Activated CD8-positive, alpha-beta memory T cell treated with anti-CD3 and anti-CD28 coated beads for 36 hours (primary cell): ENCODE results near the gene FBLIM1. TPM values are rescaled to one million over a fixed set of nuclear protein-coding genes. Genes with fewer than 3 reads are reported as not detected.

Experiments used
- CTCF ChIA-PET: fragments of 350-600 bp; sonication (Branson Sonifier 250); formaldehyde crosslinking; loops from one replicate; lab custom pipeline; 2021; ENCODE audit warnings: antibody characterized with exemption; lab: Charles Lee
- POLR2A ChIA-PET: fragments of 350-600 bp; sonication (Branson Sonifier 250); formaldehyde crosslinking; loops from one replicate; lab custom pipeline; 2021; ENCODE audit warnings: antibody characterized with exemption; lab: Charles Lee
- total RNA-seq, 2 experiments: library from RNA; stranded (reverse); gene quantifications; one replicate each; pipeline ENCODE4 v1.2.3, GENCODE V29; 2021

FBLIM1 gene
- total RNA-seq, 2 experiments from 2014 or later = not detected

- CTCF ChIA-PET = interaction anchor here (0.6 to 2.1 kb wide), 10 partner anchors 9 to 222 kb away, joined by 3 to 15 read pairs (median 4); partner anchors contain the start of gene SPEN
- POLR2A ChIA-PET = interaction anchor here (0.6 to 2.7 kb wide), 15 partner anchors 8 to 608 kb away, joined by 3 to 71 read pairs (median 6); partner anchors contain the start of genes SPEN and ZBTB17
Measured at GRCh38 chr1:15833069-15833679, 74.6 kb downstream of the FBLIM1 start.

- CTCF ChIA-PET = interaction anchor here (0.9 to 2.1 kb wide), 6 partner anchors 9 to 143 kb away, joined by 3 to 15 read pairs (median 4); partner anchors contain the start of gene SPEN
- POLR2A ChIA-PET = interaction anchor here (0.6 to 2.7 kb wide), 18 partner anchors 8 to 607 kb away, joined by 3 to 71 read pairs (median 4); partner anchors contain the start of genes SPEN and ZBTB17
Measured at GRCh38 chr1:15833842-15834405, 75.3 kb downstream of the FBLIM1 start.

- ChIA-PET POLR2A (interaction anchor here (0.6 to 2.7 kb wide), 9 partner anchors 14 to 333 kb away, joined by 3 to 71 read pairs (median 5); partner anchors contain the start of genes SPEN and ZBTB17), CTCF (interaction anchor here (0.9 to 2.1 kb wide), 3 partner anchors 14 to 142 kb away, joined by 3 to 15 read pairs (median 4); no protein-coding TSS in a partner anchor)
Measured at GRCh38 chr1:15834406-15835204, 76.0 kb downstream of the FBLIM1 start.

- ChIA-PET CTCF (interaction anchor here (1.2 to 2.4 kb wide), 3 partner anchors 12 to 116 kb away, joined by 3 to 19 read pairs (median 15); partner anchors contain the start of gene SPEN), POLR2A (interaction anchor here (2.6 to 3.2 kb wide), 3 partner anchors 12 to 140 kb away, joined by 13 to 71 read pairs (median 20); partner anchors contain the start of genes SPEN and ZBTB17)
Measured at GRCh38 chr1:15835205-15835740, 76.7 kb downstream of the FBLIM1 start.

GRCh38 chr1:15835741-15836510 is 77.3 kb downstream of the FBLIM1 start:
- ChIA-PET POLR2A (interaction anchor here (1.9 to 3.2 kb wide), 2 partner anchors 11 to 13 kb away, joined by 6 to 20 read pairs; partner anchors contain the start of gene SPEN), CTCF (interaction anchor here (1.2 to 2.4 kb wide), 3 partner anchors 12 to 115 kb away, joined by 3 to 19 read pairs (median 6); partner anchors contain the start of gene SPEN)

Other genes with a start within 250 kb of the FBLIM1 start
- gene CASP9, start 234.6 kb upstream of the FBLIM1 start, total RNA-seq = 1 to 10 TPM; 8.3 to 9.2 TPM
- gene DNAJC16, start 231.9 kb upstream of the FBLIM1 start, total RNA-seq = 10 to 100 TPM; 17.1 to 17.4 TPM
- 10 to 100 TPM; 19.6 to 20.3 TPM for gene AGMAT, start 173.7 kb upstream of the FBLIM1 start, total RNA-seq
- 10 to 100 TPM; 45.2 to 47.1 TPM for gene DDI2, start 141.3 kb upstream of the FBLIM1 start, total RNA-seq
- gene PLEKHM2, start 74.5 kb upstream of the FBLIM1 start, total RNA-seq = 10 to 100 TPM; 52.0 to 53.8 TPM
- under 1 TPM; 0.75 to 0.80 TPM for gene SLC25A34, start 22.5 kb upstream of the FBLIM1 start, total RNA-seq
- not detected for gene TMEM82, start 16.3 kb upstream of the FBLIM1 start, total RNA-seq
- 1 to 10 TPM; 1.6 to 2.0 TPM for gene UQCRHL, start 48.9 kb downstream of the FBLIM1 start, total RNA-seq
- gene SPEN, start 88.9 kb downstream of the FBLIM1 start, total RNA-seq = 10 to 100 TPM; 60.8 to 63.1 TPM
- gene ZBTB17, start 217.3 kb downstream of the FBLIM1 start, total RNA-seq = 10 to 100 TPM; 54.8 to 57.9 TPM
- gene SRARP, start 245.4 kb downstream of the FBLIM1 start, total RNA-seq = not detected